ENCODE measurements around the gene ALDH1L1.

- TF ChIP-seq CTCF (IDR thresholded peaks at IDR 0.05) (no peak), POLR2AphosphoS5 (IDR thresholded peaks at IDR 0.05) (no peak)
Observed at GRCh38 chr3:126187920-126188319, 7.5 kb upstream of the ALDH1L1 start.
